HG03175 (cell line): Measurements from ENCODE around the gene WDR75.
A peak's percentile ranks its signal among the peaks of the same experiment; 100 is the strongest.
"Not testable (repeated sequence)": the region's sequence is repeated elsewhere in the genome, so short reads cannot be mapped to it uniquely, and the experiment has no call there.

Source experiments
- ATAC-seq: cut with Tn5 transposase; IDR thresholded peaks from one replicate; pipeline ENCODE4 v1.9.1; 2021; ENCODE audit warnings: mild to moderate bottlenecking, moderate library complexity; ENCODE audit not compliant: unreplicated experiment

Gene WDR75

DNA sequence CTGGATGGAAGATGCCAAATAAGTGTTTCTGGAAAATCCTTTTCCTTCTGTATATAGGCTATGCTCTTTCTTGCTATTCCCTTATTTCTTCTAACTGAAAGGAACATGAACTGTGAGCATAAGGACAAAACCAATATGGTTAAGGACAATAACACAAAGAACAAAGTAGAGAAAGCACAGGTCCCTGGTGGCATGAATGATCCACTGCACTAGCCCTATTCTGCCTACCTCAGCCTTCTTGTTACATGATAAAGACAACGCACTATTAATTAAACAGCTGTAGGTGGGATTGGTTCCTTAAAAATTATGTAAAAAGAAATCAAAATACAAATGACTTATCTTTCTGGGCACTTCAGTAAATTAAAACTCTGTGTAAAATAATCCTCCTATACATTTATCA is 1.9 kb upstream of the WDR75 start:
- no peak for ATAC-seq

DNA sequence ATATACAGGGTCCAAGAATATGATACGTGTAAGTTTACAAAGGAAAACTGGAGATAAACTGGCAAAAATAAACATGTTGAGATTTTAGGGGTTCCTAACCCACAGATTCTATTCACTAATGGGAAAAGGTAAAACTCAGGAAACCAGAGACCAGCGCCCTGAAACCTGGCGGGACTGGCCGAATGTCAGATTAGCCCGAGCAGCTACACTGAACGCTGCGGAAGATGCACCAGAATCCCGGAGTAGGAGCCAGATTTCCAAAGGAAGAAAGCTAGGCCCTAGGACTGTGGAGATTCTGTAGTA is 679 bp upstream of the WDR75 start:
- peak; percentile 26 for ATAC-seq

DNA sequence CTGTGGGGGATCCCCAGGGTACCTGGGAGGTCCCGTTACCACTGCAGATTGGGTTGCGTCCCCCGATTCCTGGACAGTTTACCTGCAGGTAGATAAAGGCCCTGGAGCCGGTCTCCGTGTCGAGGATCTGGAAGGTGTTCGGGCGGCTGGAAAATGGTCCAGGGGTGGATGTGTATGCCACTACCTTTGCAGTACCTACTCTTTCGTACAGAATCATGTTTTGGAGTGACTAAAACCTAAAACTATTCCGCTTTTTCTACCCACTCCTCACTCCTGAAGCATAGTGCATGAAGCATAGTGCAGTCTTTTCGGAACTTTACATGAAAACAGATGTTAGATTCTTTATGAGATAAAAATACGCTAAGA is 418 bp downstream of the WDR75 start:
- ATAC-seq = no peak

DNA sequence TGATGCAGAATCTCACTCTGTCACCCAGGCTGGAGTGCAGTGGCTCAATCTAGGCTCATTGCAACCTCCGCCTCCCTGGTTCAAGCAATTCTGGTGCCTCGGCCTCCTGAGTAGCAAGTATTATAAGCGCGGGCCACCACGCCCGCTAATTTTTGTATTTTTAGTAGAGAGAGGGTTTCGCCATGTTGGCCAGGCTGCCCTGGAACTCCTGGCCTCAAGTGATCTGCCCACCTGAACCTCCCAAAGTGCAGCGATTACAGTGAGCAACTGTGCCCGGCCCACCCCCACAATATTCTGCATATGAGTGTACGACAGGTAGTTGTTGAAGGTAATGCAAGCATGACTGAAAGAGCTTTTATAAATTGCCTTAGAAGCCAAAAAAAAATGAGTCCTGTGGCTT is 1.2 kb downstream of the WDR75 start:
- ATAC-seq = no peak

DNA sequence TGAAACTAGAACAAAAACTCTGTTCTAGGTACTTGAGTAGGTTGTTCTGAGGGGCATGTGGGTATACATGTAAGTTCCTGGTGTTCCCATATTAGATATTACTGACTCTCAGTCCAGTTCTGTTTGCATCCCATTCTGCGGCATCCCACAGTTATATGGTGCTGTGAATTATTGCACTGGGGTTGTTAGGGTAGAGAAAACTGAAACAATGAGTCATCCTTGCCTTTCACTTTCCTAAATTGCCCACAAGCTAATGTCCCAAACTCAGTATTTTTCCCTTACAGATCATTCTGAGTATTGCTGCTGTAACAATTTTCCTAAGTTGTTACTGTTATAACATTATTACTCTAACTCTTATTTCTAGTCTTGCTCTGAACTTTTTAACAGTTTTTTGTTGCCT is 3.0 kb downstream of the WDR75 start:
- peak; percentile 21 for ATAC-seq

DNA sequence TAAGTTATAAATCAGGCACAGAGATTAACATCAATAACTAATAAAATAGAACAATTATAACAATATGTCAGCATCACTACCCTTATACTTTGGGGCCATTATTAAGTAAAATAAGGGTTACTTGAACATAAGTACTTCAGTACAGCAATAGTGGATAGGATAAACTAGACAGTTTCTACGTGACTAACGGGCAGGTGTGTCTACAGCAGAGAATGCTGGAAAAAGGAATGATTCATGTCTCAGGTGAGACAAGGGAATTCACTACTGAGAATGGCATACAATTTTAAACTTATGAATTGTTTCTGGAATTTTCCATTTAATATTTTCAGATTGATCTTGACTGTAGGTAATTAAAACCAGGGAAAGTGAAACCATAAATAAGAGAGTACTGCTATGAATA is 5.5 kb downstream of the WDR75 start:
- ATAC-seq = no peak

DNA sequence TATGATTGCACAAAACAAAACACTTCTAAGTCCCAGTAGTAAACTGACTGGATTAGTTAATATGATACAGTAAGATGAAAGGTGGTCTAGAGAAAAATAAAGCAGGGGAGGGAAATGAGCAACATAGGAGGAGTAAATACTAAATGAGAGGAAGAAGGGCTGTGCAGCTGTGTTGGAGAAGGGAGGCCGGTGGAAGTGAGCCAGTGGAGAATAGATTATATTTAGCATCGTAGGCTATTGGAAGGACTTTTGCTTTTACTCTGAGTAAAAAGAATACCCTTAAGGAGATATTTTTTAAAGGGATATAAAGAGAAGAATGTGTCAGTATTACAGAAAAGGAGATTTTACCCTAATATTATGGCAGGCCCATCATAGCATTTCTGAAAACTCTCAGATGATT is 12.7 kb downstream of the WDR75 start:
- ATAC-seq = no peak

DNA sequence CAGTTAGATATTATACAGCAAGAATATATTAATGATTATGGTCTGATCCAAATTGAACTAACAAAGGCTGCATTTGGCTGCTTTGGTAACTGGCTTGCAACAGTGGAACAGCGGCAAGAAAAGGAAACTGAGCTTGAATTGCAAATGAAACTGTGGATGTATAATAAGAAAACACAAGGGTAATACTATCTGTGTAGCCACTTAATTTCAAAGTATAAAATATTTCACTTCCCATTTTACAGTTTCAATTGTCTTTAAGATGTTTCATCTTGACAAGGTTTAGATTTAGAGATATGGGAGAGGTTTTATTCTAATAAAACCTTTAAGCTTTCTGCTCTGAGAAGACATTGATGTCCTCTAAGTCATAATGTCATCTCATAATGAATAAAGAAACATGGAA is 23.8 kb downstream of the WDR75 start:
- peak; percentile 48 for ATAC-seq

DNA sequence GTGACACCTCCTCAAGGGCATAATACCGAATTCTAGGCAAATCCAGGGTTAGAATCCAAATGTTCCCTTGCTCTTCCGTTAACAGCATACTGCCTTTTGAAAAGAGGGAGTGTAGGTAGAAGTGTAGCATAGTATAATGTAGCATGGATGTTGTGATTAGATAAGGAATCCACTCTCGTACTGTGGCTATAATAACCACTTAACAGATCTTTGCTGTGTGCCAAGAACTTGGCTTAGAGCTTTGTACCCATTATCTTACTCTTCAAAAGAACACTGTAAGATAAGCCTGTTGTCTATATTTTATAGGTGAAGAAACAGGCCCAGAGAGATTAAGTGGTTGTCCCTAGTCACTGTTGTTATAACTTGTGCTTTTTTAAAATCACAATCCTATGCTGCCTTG is 24.2 kb downstream of the WDR75 start:
- no peak for ATAC-seq

DNA sequence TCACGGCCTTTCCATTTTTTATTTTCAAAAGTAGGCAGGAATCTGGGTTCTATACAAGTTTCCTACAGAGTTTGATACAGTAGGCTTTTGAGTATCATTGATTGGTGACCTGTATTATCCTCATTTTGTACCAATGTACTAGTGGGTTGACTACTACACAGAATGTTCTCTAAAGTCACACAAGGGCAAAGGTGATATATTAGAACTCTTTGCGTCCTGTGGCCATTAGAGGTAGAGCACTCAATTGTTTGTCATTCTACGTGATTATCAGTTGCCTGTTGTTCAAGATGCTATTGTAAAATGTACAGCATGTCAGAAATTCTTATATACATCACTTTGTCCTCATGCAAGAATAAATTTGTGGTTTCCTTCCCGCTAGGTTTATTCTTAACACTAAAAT is 24.8 kb downstream of the WDR75 start:
- ATAC-seq = no peak

DNA sequence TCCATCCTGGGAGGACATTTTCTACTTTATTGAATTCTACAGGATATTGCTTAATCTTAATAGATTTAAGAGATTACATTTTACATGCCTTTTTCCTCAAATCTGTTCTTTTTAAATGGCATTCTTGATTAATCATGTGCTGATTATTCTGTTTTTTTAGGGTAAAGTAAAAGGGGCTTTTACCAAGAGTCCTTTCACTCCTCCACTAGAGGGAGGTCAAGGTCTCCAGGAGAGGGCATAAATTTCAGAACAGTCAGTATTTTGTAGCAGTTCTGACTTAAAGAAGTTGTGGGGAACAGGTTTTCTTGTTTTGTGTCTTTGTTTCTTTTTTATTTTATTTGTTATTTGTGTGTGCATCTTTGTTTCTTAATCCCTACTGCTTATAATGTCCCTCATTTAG is 25.4 kb downstream of the WDR75 start:
- ATAC-seq = peak; percentile 43

DNA sequence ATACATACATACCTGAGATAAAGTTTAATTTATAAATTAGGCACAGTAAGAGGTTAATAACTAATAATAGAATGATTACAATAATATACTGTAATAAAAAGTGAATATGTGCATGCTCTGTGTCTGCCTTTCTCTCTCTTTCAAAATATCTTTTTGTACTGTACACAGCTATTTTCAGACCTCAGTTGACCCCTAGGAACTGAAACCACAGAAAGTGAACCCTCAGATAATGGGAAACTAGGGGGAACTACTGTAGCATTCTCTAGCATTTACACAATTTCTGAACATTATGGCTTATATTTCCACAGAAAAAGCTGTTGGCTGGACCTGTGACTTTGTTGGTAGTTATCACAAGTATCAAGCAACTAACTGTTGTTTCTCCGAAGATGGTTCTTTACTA is 25.9 kb downstream of the WDR75 start:
- ATAC-seq = no peak

DNA sequence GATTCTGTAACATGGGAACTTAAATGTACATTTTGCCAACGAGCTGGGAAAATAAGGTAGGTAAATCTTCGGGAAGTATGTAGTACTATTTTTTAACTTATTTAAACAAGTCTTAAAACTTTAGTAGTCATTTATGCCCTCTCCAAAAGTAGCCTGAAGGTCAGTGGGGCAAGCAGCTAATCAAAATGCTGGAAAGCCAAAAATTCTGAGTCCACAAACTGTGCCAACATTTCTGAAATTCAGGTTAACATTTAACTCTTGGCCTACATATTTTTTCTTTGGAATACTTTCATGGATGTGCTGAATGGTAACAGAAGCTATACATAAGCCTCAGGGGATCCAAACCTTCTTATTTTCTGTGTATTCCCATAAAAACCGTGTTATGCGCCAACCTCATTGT is 26.3 kb downstream of the WDR75 start:
- no peak for ATAC-seq

DNA sequence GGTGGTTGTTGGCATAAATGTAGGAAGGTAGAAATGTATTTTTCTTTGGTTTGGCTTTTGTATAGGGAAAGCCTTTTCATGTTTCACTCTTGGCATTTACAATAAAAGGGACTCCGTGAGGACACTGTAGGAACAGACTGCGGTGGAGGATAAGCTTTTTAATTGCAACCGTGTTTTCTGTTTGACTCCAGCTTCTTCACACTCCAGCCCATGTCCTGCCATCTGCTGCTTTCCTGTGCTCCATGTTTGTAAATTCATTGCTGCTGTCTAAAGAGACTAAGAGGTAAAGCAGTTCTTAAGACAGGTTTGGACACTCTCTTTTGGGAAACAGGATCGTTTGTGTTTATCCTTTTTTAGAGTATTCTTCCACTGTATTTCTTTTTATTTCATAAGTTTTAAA is 33.3 kb downstream of the WDR75 start:
- no peak for ATAC-seq

DNA sequence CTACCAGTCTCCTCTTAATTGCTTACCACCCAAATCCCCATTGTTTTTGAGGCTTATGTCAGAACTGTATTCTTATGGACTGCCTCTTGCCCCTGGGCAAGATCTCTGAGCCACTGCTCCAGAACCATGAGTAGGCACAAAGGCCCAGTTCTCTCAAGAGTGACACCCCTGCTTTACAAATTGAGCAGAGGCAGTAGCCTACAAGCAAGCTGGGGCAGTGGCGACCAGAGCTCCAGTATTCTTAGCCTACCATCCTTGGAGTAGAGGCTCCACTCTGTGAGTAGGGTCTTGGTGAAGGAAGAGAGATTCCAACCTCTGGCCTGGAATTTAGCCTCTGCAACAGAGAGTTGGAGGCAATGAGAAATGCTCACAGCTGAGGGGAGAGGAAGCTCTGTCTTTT is 36.5 kb downstream of the WDR75 start:
- no peak for ATAC-seq

DNA sequence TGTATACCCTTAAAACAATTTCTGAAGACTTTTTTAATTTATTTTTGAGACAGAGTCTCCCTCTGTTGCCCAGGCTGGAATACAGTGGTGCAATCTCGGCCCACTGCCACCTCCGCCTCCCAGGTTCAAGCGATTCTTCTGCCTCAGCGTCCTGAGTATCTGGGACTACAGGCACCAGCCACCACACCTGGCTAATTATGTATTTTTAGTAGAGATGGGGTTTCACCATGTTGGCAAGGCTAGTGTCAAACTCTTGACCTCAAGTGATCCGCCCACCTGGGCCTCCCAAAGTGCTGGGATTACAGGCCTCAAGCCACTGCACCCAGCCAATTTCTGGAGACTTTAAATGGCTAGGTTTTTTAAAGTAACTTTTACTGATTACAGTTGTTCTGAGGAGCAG is 37.0 kb downstream of the WDR75 start:
- ATAC-seq = not testable (repeated sequence)

DNA sequence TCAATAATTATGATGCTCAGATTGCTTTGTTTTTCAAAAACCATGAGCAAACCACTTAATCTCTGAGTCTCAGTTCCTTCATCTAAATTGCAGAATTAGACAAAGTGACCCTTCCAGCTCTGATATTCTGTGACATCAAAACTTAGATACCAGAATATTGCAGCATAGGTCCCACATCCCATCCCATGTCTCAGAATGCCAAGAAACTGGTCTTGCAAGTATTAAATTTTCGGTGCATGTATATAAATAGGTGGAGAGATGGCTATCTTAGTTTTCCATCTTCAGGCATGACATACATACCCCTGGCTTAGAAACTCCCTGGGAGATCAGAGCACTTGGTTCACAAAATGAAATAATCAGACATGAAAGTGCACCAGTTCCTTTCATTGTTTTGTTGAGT is 39.8 kb downstream of the WDR75 start:
- no peak for ATAC-seq

DNA sequence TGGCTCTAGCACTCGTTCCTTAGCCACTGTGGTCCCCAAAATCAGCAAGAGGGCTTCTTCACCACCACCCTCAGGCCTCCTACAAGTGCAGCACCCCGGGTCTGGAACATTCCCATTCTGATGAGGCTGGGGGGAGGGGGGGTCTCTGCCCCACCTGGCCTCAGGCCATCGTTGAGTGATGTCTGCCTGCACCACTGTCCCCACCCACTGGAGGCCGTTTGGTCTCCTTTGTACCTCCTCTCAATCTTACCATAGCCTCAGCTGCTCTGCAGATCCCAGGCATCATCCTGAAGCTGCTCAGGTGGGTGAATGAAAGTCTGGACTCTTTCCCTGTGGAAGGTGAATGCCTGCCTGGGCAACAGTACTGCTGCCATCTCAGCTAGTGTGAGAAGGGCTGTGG is 42.3 kb downstream of the WDR75 start:
- no peak for ATAC-seq

DNA sequence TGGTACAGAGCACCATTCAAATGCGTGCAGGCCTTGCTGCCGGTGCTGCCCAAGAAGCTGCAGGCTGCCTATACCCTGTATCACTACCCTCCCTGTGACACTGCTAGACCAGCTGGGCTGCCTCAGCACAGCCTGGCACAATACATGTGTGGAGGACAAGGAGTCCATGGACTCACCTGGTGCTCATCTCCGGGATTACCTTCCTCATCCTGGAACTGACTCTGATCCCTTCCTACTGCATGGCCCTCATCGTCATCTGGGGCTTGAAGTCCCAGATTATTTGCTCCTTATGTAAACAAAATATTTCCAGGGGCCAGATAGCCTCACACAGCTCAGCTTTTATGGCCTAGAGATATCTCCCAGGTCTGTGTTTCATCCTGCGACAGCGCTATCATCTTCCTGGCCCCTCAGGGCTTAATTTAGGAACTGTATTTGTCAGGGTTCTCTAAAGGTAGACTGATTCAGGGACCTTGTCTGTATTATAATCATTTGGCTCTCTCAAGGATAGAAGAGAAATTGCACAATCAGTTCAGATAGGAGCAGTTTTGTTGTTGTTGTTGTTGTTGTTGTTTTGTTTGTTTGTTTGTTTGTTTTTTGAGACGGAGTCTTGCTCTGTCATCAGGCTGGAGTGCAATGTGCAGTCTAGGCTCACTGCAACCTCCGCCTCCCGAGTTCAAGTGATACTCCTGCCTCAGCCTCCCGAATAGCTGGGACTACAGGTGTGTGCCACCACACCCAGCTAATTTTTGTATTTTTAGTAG is 42.9 kb downstream of the WDR75 start:
- ATAC-seq = no peak

DNA sequence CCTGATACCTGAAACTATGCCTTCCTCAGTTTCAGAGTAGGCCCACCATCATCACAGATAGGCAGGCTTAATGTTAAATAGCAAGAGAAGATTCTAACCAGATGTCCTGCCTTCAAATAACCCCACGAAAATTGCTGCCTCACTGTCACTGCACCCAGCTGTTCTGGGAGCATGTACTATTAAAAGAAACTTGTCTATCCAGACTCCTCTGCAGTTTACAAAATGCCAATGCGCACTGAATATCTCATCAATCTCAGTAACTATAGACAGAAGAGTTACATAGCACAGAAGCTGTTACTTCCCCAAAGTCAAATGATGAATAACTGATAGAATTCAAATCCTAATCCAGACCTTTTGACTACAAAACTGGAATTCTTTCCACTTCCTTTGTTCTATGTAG is 43.9 kb downstream of the WDR75 start:
- ATAC-seq = no peak

DNA sequence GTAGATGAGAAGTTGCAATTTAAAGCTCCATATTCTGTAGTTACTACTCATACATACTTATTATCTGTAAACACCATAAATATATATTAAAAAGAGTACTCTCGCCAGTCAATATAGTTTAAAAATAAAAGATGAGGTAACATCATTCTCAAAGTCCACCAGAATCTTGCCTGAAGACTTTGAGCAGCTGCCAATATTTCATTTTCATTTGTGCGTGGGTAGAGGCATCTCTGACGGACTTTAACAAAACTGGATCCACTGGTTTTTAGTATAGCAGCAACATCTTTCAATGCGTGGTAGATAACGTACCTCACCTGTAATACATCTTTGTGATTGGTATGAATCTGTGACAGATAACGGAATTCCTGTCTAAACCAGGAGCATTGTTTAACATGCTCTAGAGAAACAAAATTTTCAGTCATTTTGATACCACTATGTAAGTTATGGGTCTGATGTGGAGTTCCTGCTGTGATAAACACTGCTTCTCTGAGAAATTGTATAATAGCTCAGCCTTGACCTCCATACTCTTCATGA is 45.0 kb downstream of the WDR75 start:
- ATAC-seq = no peak

DNA sequence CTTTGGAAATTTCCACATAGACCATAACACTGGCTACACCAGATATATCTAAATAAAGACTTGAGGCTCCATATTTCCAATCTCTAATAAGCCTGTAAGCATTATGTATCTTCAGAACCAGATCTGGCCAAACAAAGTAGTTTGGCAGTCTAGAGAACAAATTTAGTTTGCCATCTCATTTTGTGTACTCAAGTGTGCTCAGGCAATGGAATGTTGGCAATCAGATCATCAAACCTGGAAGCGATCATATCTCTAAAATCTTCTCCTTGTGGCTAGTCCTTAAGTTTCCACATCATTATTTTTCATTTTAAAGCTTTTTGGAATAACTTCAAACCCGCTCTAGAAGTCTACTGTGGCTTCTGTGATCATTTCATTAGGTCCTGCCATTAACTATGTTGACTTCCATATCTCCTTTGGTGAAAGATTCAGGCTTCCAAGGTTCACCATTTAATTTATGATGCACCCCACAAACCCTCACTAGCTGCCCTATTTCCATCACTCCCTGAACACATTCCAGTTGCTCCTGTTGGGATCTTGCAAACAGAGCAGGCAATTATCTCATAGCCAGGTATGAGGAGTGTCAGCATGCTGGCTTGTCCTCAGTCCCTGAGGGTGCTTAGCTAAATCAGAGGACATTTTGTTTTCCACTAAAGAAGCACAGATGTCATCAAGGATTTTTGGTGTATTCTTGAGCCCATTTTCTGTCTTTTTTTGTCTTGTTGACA is 46.2 kb downstream of the WDR75 start:
- ATAC-seq = no peak

DNA sequence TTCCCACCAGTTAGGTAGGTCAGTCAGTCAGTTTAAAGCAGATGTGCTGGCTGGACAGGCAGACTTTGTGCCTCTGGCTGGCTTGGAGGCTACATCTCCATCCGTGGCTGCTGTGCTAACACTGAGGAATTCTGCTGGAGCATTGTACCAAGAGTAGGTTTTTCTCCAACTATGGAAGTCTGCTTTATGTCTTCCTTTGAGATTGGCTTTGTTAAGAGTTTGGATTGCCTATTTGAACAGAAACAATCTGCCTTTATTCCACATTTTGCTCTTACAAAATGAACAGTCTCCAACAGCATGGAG is 46.7 kb downstream of the WDR75 start:
- ATAC-seq = no peak
